Keratinocyte (primary cell): ENCODE data around the gene NCAM2. TPM values are rescaled to one million over a fixed set of nuclear protein-coding genes. Genes with fewer than 3 reads are reported as not detected.
A peak's percentile ranks its signal among the peaks of the same experiment; 100 is the strongest.

Experiments used
- DNase-seq: peaks from one replicate; pipeline ENCODE4 v3.0.0-alpha.2; 2011; ENCODE audit warnings: low read depth, missing footprints, low spot score
- FAIRE-seq: peaks from 2 replicates; lab custom pipeline; 2011; peaks lifted over from hg19 to GRCh38; lab: Jason Lieb, UNC
- H2AFZ ChIP-seq: 2 replicates; pipeline ENCODE4 v1.6.0; 2012; ENCODE audit warnings: low read length, control low read depth, inconsistent platforms; ENCODE audit not compliant: control insufficient read depth
- H3K27ac ChIP-seq: 2 replicates; pipeline ENCODE4 v1.5.1; 2011; ENCODE audit warnings: low read length; ENCODE audit not compliant: control insufficient read depth, insufficient read depth
- H3K27me3 ChIP-seq: 3 replicates; pipeline ENCODE4 v1.6.0; 2011; ENCODE audit warnings: low read length; ENCODE audit not compliant: control insufficient read depth, insufficient read depth; ENCODE audit errors: extremely low read depth
- H3K36me3 ChIP-seq, 2 experiments: 2 replicates in 1 of 2; 3 replicates in 1 of 2; pipeline ENCODE4 v1.5.1; 2011; ENCODE audit warnings: low read length in 2 of 2, mild to moderate bottlenecking in 1 of 2; ENCODE audit not compliant: control insufficient read depth in 2 of 2, insufficient read depth in 2 of 2; ENCODE audit errors: extremely low read depth in 1 of 2
- H3K4me1 ChIP-seq: 3 replicates; pipeline ENCODE4 v1.5.1; 2011; ENCODE audit warnings: low read length; ENCODE audit not compliant: control insufficient read depth, insufficient read depth; ENCODE audit errors: extremely low read depth
- H3K4me2 ChIP-seq: 3 replicates; pipeline ENCODE4 v1.6.0; 2011; ENCODE audit warnings: low read depth, low read length; ENCODE audit not compliant: control insufficient read depth, insufficient read depth; ENCODE audit errors: extremely low read depth
- H3K4me3 ChIP-seq, 3 experiments: fragments of 200-600 bp in 1 of 3; sonication (generic) in 1 of 3; 2 replicates in 2 of 3; 3 replicates in 1 of 3; pipeline ENCODE4 v1.5.1; 2011 to 2016; ENCODE audit warnings: low read length in 3 of 3, mild to moderate bottlenecking in 3 of 3, control low read depth in 2 of 3, inconsistent platforms in 1 of 3, low read depth in 1 of 3, mixed read lengths in 1 of 3, mixed run types in 1 of 3, moderate library complexity in 1 of 3; ENCODE audit not compliant: control insufficient read depth in 2 of 3, insufficient read depth in 2 of 3; ENCODE audit errors: extremely low read depth in 1 of 3
- H3K79me2 ChIP-seq: 2 replicates; pipeline ENCODE4 v1.6.0; 2012; ENCODE audit warnings: low read length; ENCODE audit not compliant: control insufficient read depth, insufficient read depth
- H3K9ac ChIP-seq: 3 replicates; pipeline ENCODE4 v1.6.0; 2011; ENCODE audit warnings: low read length; ENCODE audit not compliant: control insufficient read depth, insufficient read depth; ENCODE audit errors: extremely low read depth
- H3K9me1 ChIP-seq: 3 replicates; pipeline ENCODE4 v1.6.0; 2011; ENCODE audit warnings: low read length; ENCODE audit not compliant: control insufficient read depth, insufficient read depth; ENCODE audit errors: extremely low read depth
- H3K9me3 ChIP-seq: 2 replicates; pipeline ENCODE4 v1.5.1; 2012; ENCODE audit warnings: low read depth, low read length; ENCODE audit not compliant: control insufficient read depth
- H4K20me1 ChIP-seq: 3 replicates; pipeline ENCODE4 v1.6.0; 2011; ENCODE audit warnings: low read length; ENCODE audit not compliant: control insufficient read depth, insufficient read depth; ENCODE audit errors: extremely low read depth
- EZH2 ChIP-seq: IDR thresholded peaks from one replicate; pipeline ENCODE4 v1.6.1; 2012; ENCODE audit warnings: inconsistent platforms, mild to moderate bottlenecking, low read length, moderate library complexity
- dilution Hi-C: fragments of 300-500 bp; cut with MboI; formaldehyde crosslinking; loops from one replicate; pipeline ENCODE4 v1.7.0; 2020; ENCODE audit warnings: low sequenced_read_pairs; ENCODE audit not compliant: extremely low pct_ligation_motif_present
- polyA plus RNA-seq, 5 experiments: library from polyadenylated mRNA; depleted of rRNA in 3 of 5; stranded (reverse) in 3 of 5; stranded (forward) in 1 of 5; unstranded in 1 of 5; fragments of >200 nt; gene quantifications; 1 replicate in 1 of 5; 2 replicates in 3 of 5; 3 replicates in 1 of 5; pipeline versions ENCODE4 v1.2.1 to v1.2.3, GENCODE V29; 2011 to 2012; ENCODE audit warnings: missing spikeins in 2 of 5, low read depth in 1 of 5, low replicate concordance in 1 of 5
- TF ChIP-seq, protein P1 (sequence below), 3 experiments: IDR thresholded peaks in 1 of 3; conservative IDR thresholded peaks in 1 of 3; optimal IDR thresholded peaks in 1 of 3; 2 replicates in 2 of 3; 3 replicates in 1 of 3; pipeline versions ENCODE3 to v1.5.1; 2011; ENCODE audit warnings: low read length in 3 of 3, mild to moderate bottlenecking in 3 of 3, moderate library complexity in 2 of 3, control low read depth in 1 of 3, inconsistent platforms in 1 of 3; ENCODE audit not compliant: insufficient read depth in 2 of 3; ENCODE audit errors: extremely low read depth in 1 of 3

The NCAM2 gene
- polyA plus RNA-seq, 1 donor (not counting 4 experiments of a cell fraction or from before 2014, with no cell fraction given): 0.16 TPM

DNA sequence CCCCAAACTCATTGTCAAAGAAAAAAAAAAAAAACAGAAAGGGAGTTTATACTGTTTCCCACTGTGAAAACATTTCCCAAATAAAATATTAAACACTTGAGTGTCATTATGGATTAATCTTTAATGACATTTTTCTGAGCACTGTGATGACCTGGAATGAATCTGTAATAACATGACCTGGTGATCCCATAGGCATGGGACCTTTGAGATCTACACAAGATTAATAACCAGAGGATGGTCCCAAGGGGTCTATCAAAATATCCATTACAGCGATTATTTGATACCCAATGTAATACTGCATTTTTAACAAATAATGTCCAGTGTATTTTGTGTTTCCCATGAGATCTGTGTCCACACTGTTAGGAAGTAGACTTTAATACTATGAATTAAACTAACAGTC lies 32.4 kb upstream of the NCAM2 start:
- H4K20me1 ChIP-seq: no peaks in the 10 kb centered on the region

DNA sequence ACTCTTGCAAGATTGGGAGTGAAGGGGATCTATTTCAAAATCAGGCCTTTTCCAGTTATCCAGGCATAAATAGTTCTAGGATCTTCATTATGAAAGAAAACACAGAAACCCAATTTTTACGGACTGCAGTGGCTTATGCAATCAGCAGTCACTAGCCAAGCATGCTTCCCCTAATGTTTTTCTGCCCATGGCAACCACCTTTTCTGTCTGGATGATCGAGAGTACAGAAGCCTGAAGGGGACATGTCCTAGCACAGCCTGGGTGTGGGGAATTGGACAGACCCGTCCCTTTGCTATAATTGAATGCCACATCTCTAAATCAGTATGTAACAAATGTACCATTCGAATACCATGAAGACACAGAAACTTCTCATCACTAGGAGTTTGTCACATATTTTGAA lies 29.8 kb upstream of the NCAM2 start:
- H3K9me1 ChIP-seq: no peaks in the 10 kb centered on the region
- dilution Hi-C loops: no loop called here
- no peaks in the 10 kb centered on the region for H3K4me1 ChIP-seq
- H3K4me2 ChIP-seq: no peak overlapping the region
- DNase-seq (no peak), FAIRE-seq (no peak)
- no peaks in the 10 kb centered on the region for H4K20me1 ChIP-seq
- H3K36me3 ChIP-seq: no peaks in the 10 kb centered on the region
- no peaks in the 10 kb centered on the region for H3K79me2 ChIP-seq
- H3K27ac ChIP-seq: no peak overlapping the region
- no peaks in the 10 kb centered on the region for H3K27me3 ChIP-seq
- H3K9me3 ChIP-seq: no peaks in the 10 kb centered on the region
- TF ChIP-seq EZH2: no peak
- TF ChIP-seq, protein P1, sequence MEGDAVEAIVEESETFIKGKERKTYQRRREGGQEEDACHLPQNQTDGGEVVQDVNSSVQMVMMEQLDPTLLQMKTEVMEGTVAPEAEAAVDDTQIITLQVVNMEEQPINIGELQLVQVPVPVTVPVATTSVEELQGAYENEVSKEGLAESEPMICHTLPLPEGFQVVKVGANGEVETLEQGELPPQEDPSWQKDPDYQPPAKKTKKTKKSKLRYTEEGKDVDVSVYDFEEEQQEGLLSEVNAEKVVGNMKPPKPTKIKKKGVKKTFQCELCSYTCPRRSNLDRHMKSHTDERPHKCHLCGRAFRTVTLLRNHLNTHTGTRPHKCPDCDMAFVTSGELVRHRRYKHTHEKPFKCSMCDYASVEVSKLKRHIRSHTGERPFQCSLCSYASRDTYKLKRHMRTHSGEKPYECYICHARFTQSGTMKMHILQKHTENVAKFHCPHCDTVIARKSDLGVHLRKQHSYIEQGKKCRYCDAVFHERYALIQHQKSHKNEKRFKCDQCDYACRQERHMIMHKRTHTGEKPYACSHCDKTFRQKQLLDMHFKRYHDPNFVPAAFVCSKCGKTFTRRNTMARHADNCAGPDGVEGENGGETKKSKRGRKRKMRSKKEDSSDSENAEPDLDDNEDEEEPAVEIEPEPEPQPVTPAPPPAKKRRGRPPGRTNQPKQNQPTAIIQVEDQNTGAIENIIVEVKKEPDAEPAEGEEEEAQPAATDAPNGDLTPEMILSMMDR (optimal IDR thresholded peaks at IDR 0.05 in 1 of 3, IDR thresholded peaks at IDR 0.05 in 1 of 3, conservative IDR thresholded peaks at IDR 0.05 in 1 of 3; ENCODE audit: extremely low read depth in 1 of 3, insufficient read depth in 2 of 3, low read length in 3 of 3): no peak
- no peak overlapping the region for H3K9ac ChIP-seq
- H3K4me3 ChIP-seq: no peak overlapping the region
- peak overlapping the region; percentile 40 for H2AFZ ChIP-seq

More for the DNA sequence above, 32.4 kb upstream of the NCAM2 start:
- H3K27ac ChIP-seq: no peak overlapping the region
- H3K9ac ChIP-seq: no peak overlapping the region
- dilution Hi-C loops: no loop called here
- H3K4me2 ChIP-seq: no peak overlapping the region
- no peak overlapping the region for H3K4me3 ChIP-seq
- no peaks in the 10 kb centered on the region for H3K4me1 ChIP-seq
- no peaks in the 10 kb centered on the region for H3K36me3 ChIP-seq
- H3K27me3 ChIP-seq: no peaks in the 10 kb centered on the region
- H3K9me3 ChIP-seq: no peaks in the 10 kb centered on the region
- H2AFZ ChIP-seq: no peak overlapping the region
- DNase-seq: no peak
- H3K9me1 ChIP-seq: no peaks in the 10 kb centered on the region
- no peak for TF ChIP-seq EZH2
- TF ChIP-seq, protein P1 (optimal IDR thresholded peaks at IDR 0.05 in 1 of 3, IDR thresholded peaks at IDR 0.05 in 1 of 3, conservative IDR thresholded peaks at IDR 0.05 in 1 of 3; ENCODE audit: extremely low read depth in 1 of 3, insufficient read depth in 2 of 3, low read length in 3 of 3): no peak
- no peaks in the 10 kb centered on the region for H3K79me2 ChIP-seq
- FAIRE-seq: no peak
